ENCODE measurements around the gene CENATAC. TPM values are rescaled to one million over a fixed set of nuclear protein-coding genes. Genes with fewer than 3 reads are reported as not detected.
"Not testable (repeated sequence)": the region's sequence is repeated elsewhere in the genome, so short reads cannot be mapped to it uniquely, and the experiment has no call there.

The CENATAC gene
- total and polyA plus RNA-seq, 5 donors, result 12.2 to 18.9 (median 17.0) TPM

DNA sequence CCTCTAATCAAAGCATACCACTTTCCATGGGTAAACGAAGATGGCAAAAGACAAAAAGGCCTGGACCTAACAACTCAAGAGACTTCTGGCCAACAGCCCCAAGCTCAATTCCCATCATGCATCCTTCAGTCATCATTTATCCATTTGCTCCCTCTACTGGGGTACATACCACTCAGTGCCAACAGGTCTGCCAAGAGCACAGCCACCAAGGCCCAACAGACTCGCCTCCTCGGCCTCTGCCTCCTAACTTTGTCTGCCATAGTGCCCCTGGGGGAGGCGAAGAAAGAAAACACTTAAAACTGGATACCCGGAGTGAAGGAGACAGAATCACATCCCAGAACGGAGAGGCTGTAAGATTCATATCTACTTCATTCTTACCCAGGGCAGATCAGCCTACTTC, 58.0 kb downstream of the CENATAC start:
- 47% methylated on average over 6 of the region's 6 CpGs for WGBS
- peak overlapping the region; percentile 71 for H3K4me3 ChIP-seq (ENCODE audit: low read length)
- ATAC-seq (no peak), DNase-seq (peak in 1 of 3 donors; percentile 20)
- peaks cover 5% of the 10 kb centered on the region for H3K4me1 ChIP-seq (ENCODE audit: control insufficient read depth, insufficient read depth, low read length)
- no peaks in the 10 kb centered on the region for H3K9me3 ChIP-seq (ENCODE audit: control insufficient read depth, low read length)
- no peak overlapping the region for H3K27ac ChIP-seq (ENCODE audit: low read length)
- intact Hi-C loops (cut with DNase I), result no loop called here
- no peaks in the 10 kb centered on the region for H3K27me3 ChIP-seq (ENCODE audit: control insufficient read depth, insufficient read depth)

DNA sequence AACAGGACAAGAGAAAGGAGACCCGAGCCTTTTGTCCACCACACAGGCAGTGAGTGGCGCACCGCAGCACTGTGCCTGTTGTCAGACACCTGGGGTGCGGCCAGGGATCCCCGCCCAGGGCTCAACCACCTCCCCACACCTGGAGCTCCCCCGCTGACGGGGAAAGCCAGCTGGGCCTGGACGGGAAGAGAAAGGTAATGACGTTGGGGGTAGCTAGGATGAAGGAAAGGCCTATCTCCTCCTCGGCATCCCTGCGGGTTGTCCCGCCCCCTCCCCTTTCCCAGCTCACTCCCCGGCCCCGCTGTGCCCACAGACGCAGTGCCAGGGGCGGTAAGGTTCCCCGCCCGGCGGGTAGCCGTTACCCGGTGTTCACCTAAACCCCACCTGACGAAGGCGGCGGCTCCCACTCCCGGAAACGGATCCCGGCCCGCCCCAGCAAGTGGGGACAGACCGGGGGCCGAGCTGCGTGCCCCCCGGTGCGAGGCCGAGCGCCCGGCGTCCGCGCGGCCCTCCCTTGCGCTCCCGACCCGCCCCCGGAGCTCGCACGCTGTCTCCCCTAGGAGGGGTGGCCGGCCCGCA, 58.6 kb downstream of the CENATAC start:
- H3K27ac ChIP-seq (ENCODE audit: low read length), result peak overlapping the region; percentile 80
- intact Hi-C loops (cut with DNase I), result no loop called here
- no peaks in the 10 kb centered on the region for H3K27me3 ChIP-seq (ENCODE audit: control insufficient read depth, insufficient read depth)
- H3K9me3 ChIP-seq (ENCODE audit: control insufficient read depth, low read length), result no peaks in the 10 kb centered on the region
- under 1% methylated on average over 48 of the region's 48 CpGs for WGBS
- H3K4me1 ChIP-seq (ENCODE audit: control insufficient read depth, insufficient read depth, low read length), result peaks cover 5% of the 10 kb centered on the region
- peak; percentile 3 to 61 for ATAC-seq
- peak in 1 of 3 donors; percentile 62 for DNase-seq
- H3K4me3 ChIP-seq (ENCODE audit: low read length), result peak overlapping the region; percentile 71

DNA sequence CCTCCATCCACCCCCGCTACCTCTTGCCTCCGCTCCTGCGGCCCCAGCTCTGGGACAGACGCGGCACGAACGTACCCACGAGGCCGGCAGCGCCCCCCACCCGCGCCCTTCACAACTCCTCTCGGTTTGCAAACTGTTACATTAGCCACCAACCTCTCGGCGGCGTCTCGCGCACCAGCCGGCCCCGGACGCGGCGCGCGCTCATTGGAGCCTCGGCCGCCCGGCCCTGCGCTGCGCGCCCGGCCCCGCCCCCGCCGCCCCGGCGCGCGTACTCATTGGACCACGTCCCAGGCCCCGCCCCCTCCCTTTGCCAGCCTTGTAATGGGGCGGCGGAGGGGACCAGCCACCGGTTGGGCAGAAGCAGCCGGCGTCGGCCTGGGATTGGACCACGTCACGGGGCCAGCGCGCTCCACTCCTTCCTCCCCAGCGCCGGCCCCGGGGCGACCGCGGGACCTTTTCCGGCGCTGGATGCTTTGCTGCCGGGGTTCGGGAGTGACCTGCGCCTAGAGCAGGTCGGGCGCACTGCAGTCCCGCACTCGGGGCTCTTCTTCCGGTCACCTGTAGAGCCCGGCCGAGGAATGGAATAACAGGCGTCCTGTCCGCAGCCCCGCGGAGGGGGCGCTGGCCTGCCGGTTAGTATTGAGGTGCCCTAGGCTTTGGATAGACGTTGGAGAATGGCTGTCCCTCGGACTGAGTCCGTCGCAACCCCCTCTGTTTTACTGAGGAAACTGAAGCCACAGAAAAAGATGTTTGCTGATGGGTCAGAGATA, 59.2 kb downstream of the CENATAC start, which contains the start of gene HYOU1:
TSS of gene HYOU1 (minus strand) at position 206 of the 770 bp plus-strand sequence. CDS start 1,045 bp downstream, outside the sequence.
- peak within 1 kb of the TSS; percentile 71 for H3K4me3 ChIP-seq (ENCODE audit: low read length)
- under 1% methylated on average over 79 of the region's 79 CpGs for WGBS
- intact Hi-C loops (cut with DNase I), result no loop called here
- ATAC-seq (peak; percentile 98), DNase-seq (peak; percentile 99 to 100 (median 99))
- H3K9me3 ChIP-seq (ENCODE audit: control insufficient read depth, low read length), result no peaks in the 10 kb centered on the region
- no peaks in the 10 kb centered on the region for H3K27me3 ChIP-seq (ENCODE audit: control insufficient read depth, insufficient read depth)
- peaks cover 5% of the 10 kb centered on the region for H3K4me1 ChIP-seq (ENCODE audit: control insufficient read depth, insufficient read depth, low read length)
- H3K27ac ChIP-seq (ENCODE audit: low read length), result peak within 1 kb of the TSS; percentile 80

DNA sequence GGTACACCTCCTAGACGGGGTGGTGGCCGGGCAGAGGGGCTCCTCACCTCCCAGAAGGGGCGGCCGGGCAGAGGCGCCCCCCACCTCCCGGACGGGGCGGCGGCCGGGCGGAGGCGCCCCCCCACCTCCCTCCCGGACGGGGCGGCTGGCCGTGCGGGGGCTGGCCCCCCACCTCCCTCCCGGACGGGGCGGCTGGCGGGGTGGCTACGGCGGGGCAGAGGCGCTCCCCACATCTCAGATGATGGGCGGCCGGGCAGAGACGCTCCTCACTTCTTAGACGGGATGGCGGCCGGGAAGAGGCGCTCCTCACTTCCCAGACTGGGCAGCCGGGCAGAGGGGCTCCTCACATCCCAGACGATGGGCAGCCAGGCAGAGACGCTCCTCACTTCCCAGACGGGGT, 61.2 kb downstream of the CENATAC start:
- H3K9me3 ChIP-seq (ENCODE audit: control insufficient read depth, low read length); H3K27ac ChIP-seq (ENCODE audit: low read length); ATAC-seq; H3K4me1 ChIP-seq (ENCODE audit: control insufficient read depth, insufficient read depth, low read length); H3K4me3 ChIP-seq (ENCODE audit: low read length); intact Hi-C loops (cut with DNase I); H3K27me3 ChIP-seq (ENCODE audit: control insufficient read depth, insufficient read depth): not testable (repeated sequence)
- DNase-seq, result peak in 2 of 3 donors; percentile 16 to 62
- 91% methylated on average over 28 of the region's 35 CpGs for WGBS

DNA sequence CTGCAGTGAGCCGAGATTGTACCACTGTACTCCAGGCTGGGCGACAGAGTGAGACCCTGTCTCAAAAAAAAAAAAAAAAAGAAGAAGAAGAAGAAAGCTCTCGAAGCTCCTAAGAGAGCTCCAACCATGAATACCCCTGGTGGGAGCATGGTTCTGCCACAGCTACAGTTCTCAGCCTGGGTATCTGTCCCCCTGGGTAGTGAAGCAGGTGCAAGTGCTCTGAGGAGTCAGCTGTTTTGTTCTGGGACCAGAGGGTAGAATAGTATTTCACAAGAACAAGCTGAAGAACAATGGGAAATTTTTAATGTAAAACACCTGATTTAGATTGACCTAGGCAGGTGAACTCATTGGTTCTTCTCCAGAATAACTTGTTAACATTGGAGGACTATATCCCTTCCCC, 63.3 kb downstream of the CENATAC start:
- peak in 1 of 3 donors; percentile 4 for DNase-seq
- ATAC-seq, result no peak
- H3K9me3 ChIP-seq (ENCODE audit: control insufficient read depth, low read length), result no peaks in the 10 kb centered on the region
- peaks cover 2% of the 10 kb centered on the region for H3K4me1 ChIP-seq (ENCODE audit: control insufficient read depth, insufficient read depth, low read length)
- no peak overlapping the region for H3K4me3 ChIP-seq (ENCODE audit: low read length)
- H3K27me3 ChIP-seq (ENCODE audit: control insufficient read depth, insufficient read depth), result no peaks in the 10 kb centered on the region
- no peak overlapping the region for H3K27ac ChIP-seq (ENCODE audit: low read length)
- intact Hi-C loops (cut with DNase I), result no loop called here
- 91% methylated on average over 3 of the region's 3 CpGs for WGBS

DNA sequence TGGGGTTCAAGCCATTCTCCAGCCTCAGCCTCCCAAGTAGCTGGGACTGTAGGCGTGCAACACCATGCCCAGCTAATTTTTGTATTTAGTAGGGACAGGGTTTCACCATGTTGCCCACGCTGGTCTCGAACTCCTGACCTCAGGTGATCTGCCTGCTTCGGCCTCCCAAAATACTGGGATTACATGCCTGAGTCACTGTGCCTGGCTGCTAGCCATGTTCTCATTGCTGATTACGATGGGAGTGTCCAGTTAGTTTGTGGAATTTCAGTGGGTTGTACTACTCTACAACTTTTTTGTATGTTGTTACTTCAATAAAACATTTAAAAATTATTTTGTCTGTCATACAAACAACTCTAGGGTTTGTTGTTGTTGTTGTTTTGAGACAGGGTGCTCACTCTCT, 64.8 kb downstream of the CENATAC start:
- Histone ChIP-seq H3K27ac (ENCODE audit: low read length) (peak overlapping the region; percentile 28), H3K27me3 (ENCODE audit: control insufficient read depth, insufficient read depth) (no peaks in the 10 kb centered on the region), H3K4me3 (ENCODE audit: low read length) (no peak overlapping the region), H3K9me3 (ENCODE audit: control insufficient read depth, low read length) (no peaks in the 10 kb centered on the region), H3K4me1 (ENCODE audit: control insufficient read depth, insufficient read depth, low read length) (peaks cover 5% of the 10 kb centered on the region)
- intact Hi-C loops (cut with DNase I), result no loop called here
- 61% methylated on average over 5 of the region's 5 CpGs for WGBS
- ATAC-seq, result no peak
- peak in 2 of 3 donors; percentile 58 to 75 for DNase-seq

DNA sequence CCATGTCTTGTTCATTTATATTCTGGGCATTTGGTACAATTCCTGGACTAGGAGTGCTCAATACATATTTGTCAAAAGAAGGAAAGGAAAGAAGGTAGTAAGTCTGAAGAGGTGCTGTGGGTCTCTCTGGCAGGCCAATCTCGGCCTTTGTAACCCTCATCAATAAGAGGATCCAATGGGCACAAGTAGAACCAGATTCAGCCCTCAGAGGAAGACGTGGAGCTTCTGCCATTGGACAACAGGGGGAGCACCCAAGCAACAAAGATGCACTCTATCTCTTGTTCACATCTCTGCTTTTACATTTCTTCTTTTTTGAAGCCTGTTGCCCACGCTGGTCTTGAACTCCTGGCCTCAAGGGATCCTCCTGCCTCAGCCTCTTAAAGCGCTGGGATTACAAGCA, 67.4 kb downstream of the CENATAC start:
- WGBS, result 64% methylated on average over 4 of the region's 4 CpGs
- intact Hi-C loops (cut with DNase I), result no loop called here
- no peak overlapping the region for H3K27ac ChIP-seq (ENCODE audit: low read length)
- no peak overlapping the region for H3K4me3 ChIP-seq (ENCODE audit: low read length)
- ATAC-seq (no peak), DNase-seq (peak in 1 of 3 donors; percentile 30)
- H3K27me3 ChIP-seq (ENCODE audit: control insufficient read depth, insufficient read depth), result no peaks in the 10 kb centered on the region
- no peaks in the 10 kb centered on the region for H3K9me3 ChIP-seq (ENCODE audit: control insufficient read depth, low read length)
- peaks cover 3% of the 10 kb centered on the region for H3K4me1 ChIP-seq (ENCODE audit: control insufficient read depth, insufficient read depth, low read length)

Small RNAs within 50 kb of the gene (microRNA-seq; reads per million reads assigned to microRNA genes)
- gene MIR3656, result 0 to 0.54 reads per million in 2 donors

Other genes with a start within 250 kb of the CENATAC start
- 100 to 1,000 TPM; 126 to 149 (median 139) TPM for gene DDX6, start 207.0 kb upstream of the CENATAC start, total RNA-seq
- 38.0 TPM for gene DDX6, start 207.0 kb upstream of the CENATAC start, polyA plus RNA-seq
- gene CXCR5, start 114.2 kb upstream of the CENATAC start, total RNA-seq, result not detected
- 0.34 TPM for gene CXCR5, start 114.2 kb upstream of the CENATAC start, polyA plus RNA-seq
- gene BCL9L, start 72.2 kb upstream of the CENATAC start, total RNA-seq, result 10 to 100 TPM; 44.0 to 76.7 (median 54.6) TPM
- 29.9 TPM for gene BCL9L, start 72.2 kb upstream of the CENATAC start, polyA plus RNA-seq
- not detected for gene UPK2, start 41.8 kb upstream of the CENATAC start, total RNA-seq
- gene UPK2, start 41.8 kb upstream of the CENATAC start, polyA plus RNA-seq, result not detected
- not detected for gene FOXR1, start 26.4 kb upstream of the CENATAC start, total RNA-seq
- not detected for gene FOXR1, start 26.4 kb upstream of the CENATAC start, polyA plus RNA-seq
- 100 to 1,000 TPM; 750 to 919 (median 877) TPM for gene RPS25, start 20.2 kb downstream of the CENATAC start, total RNA-seq
- 2,193 TPM for gene RPS25, start 20.2 kb downstream of the CENATAC start, polyA plus RNA-seq
- 10 to 100 TPM; 32.2 to 44.6 (median 36.8) TPM for gene TRAPPC4, start 20.6 kb downstream of the CENATAC start, total RNA-seq
- gene TRAPPC4, start 20.6 kb downstream of the CENATAC start, polyA plus RNA-seq, result 31.4 TPM
- 1 to 10 TPM; 7.5 to 8.6 (median 7.7) TPM for gene SLC37A4, start 32.7 kb downstream of the CENATAC start, total RNA-seq
- gene SLC37A4, start 32.7 kb downstream of the CENATAC start, polyA plus RNA-seq, result 7.1 TPM
- 100 to 1,000 TPM in 2 of 4 donors, 10 to 100 TPM in 2; 58.8 to 127 (median 105) TPM for gene HYOU1, start 59.1 kb downstream of the CENATAC start, total RNA-seq
- 52.1 TPM for gene HYOU1, start 59.1 kb downstream of the CENATAC start, polyA plus RNA-seq
- gene VPS11, start 69.7 kb downstream of the CENATAC start, total RNA-seq, result 10 to 100 TPM; 20.4 to 23.7 (median 21.5) TPM
- 23.5 TPM for gene VPS11, start 69.7 kb downstream of the CENATAC start, polyA plus RNA-seq
- gene HMBS, start 86.7 kb downstream of the CENATAC start, total RNA-seq, result 10 to 100 TPM; 17.3 to 28.0 (median 22.2) TPM
- gene HMBS, start 86.7 kb downstream of the CENATAC start, polyA plus RNA-seq, result 28.0 TPM
- gene DPAGT1, start 103.7 kb downstream of the CENATAC start, total RNA-seq, result 10 to 100 TPM; 15.2 to 24.7 (median 23.9) TPM
- gene DPAGT1, start 103.7 kb downstream of the CENATAC start, polyA plus RNA-seq, result 14.4 TPM
- 10 to 100 TPM in 3 of 4 donors, 1 to 10 TPM in 1; 9.1 to 11.9 (median 11.0) TPM for gene C2CD2L, start 109.2 kb downstream of the CENATAC start, total RNA-seq
- gene C2CD2L, start 109.2 kb downstream of the CENATAC start, polyA plus RNA-seq, result 9.2 TPM
- gene HINFP, start 123.4 kb downstream of the CENATAC start, total RNA-seq, result 10 to 100 TPM; 11.4 to 17.0 (median 15.4) TPM
- 8.4 TPM for gene HINFP, start 123.4 kb downstream of the CENATAC start, polyA plus RNA-seq
- gene ABCG4, start 150.9 kb downstream of the CENATAC start, total RNA-seq, result 1 to 10 TPM in 3 of 4 donors, under 1 TPM in 1; 0.86 to 1.8 (median 1.5) TPM
- gene ABCG4, start 150.9 kb downstream of the CENATAC start, polyA plus RNA-seq, result 1.4 TPM
- gene NLRX1, start 170.6 kb downstream of the CENATAC start, total RNA-seq, result 10 to 100 TPM; 18.7 to 25.2 (median 22.7) TPM
- 12.8 TPM for gene NLRX1, start 170.6 kb downstream of the CENATAC start, polyA plus RNA-seq
- under 1 TPM in 3 of 4 donors, not detected in 1; 0.48 to 0.66 (median 0.56) TPM for gene NHERF4, start 187.3 kb downstream of the CENATAC start, total RNA-seq
- gene NHERF4, start 187.3 kb downstream of the CENATAC start, polyA plus RNA-seq, result 0.11 TPM
- 10 to 100 TPM in 2 of 4 donors, 1 to 10 TPM in 2; 8.5 to 13.3 (median 10.3) TPM for gene CBL, start 208.2 kb downstream of the CENATAC start, total RNA-seq
- 3.3 TPM for gene CBL, start 208.2 kb downstream of the CENATAC start, polyA plus RNA-seq

All from right cardiac atrium (tissue), 5 donors.